Medulla oblongata (tissue), 1 donor: ENCODE results near the gene ABCC3.

Source experiments
- DNase-seq: peaks from one replicate; pipeline ENCODE4 v3.0.0-alpha.2; 2015; ENCODE audit errors: extremely low spot score

ABCC3 gene

GRCh38 chr17:50627036-50627781 lies 7.5 kb upstream of the ABCC3 start:
- DNase-seq = no peak

GRCh38 chr17:50627782-50628601 lies 6.7 kb upstream of the ABCC3 start:
- no peak for DNase-seq

GRCh38 chr17:50629902-50630301 lies 4.8 kb upstream of the ABCC3 start:
- no peak for DNase-seq

- DNase-seq = no peak
These were observed 4.0 kb upstream of the ABCC3 start for GRCh38 chr17:50630524-50631194.

GRCh38 chr17:50631195-50631907 lies 3.3 kb upstream of the ABCC3 start:
- no peak for DNase-seq

- DNase-seq = no peak
These were observed 2.6 kb upstream of the ABCC3 start for GRCh38 chr17:50631908-50632571.

GRCh38 chr17:50632637-50633036 lies 2.0 kb upstream of the ABCC3 start:
- no peak for DNase-seq

- no peak for DNase-seq
These were observed 998 bp upstream of the ABCC3 start for GRCh38 chr17:50633683-50634082.

GRCh38 chr17:50634915-50635731 lies 442 bp downstream of the ABCC3 start:
- DNase-seq = no peak

GRCh38 chr17:50635732-50635981 lies 976 bp downstream of the ABCC3 start:
- DNase-seq = no peak

- no peak for DNase-seq
These were observed 1.5 kb downstream of the ABCC3 start for GRCh38 chr17:50635982-50636803.

GRCh38 chr17:50636804-50637195 lies 2.1 kb downstream of the ABCC3 start:
- no peak for DNase-seq

- no peak for DNase-seq
These were observed 3.3 kb downstream of the ABCC3 start for GRCh38 chr17:50637829-50638605.

GRCh38 chr17:50638606-50638965 lies 3.9 kb downstream of the ABCC3 start:
- no peak for DNase-seq

- peak; percentile 91 for DNase-seq
These were observed 4.5 kb downstream of the ABCC3 start for GRCh38 chr17:50638966-50639713.

- peak; percentile 59 for DNase-seq
These were observed 6.1 kb downstream of the ABCC3 start for GRCh38 chr17:50640686-50641351.

- DNase-seq = peak; percentile 41
These were observed 6.7 kb downstream of the ABCC3 start for GRCh38 chr17:50641357-50641756.
